Measurements from ENCODE around the gene HIP1R.

Gene HIP1R

GRCh38 chr12:122858171-122858570, 22.9 kb downstream of the HIP1R start:
- H4K8ac ChIP-seq (ENCODE audit: low read length): peak overlapping the region; percentile 12
- no peak for DNase-seq
- no peak overlapping the region for H2AK5ac ChIP-seq (ENCODE audit: low read length, severe bottlenecking)
- H2BK12ac ChIP-seq (ENCODE audit: low read length in 2 of 2): peak overlapping the region in 1 of 2 experiments; percentile 23
- no peaks in the 10 kb centered on the region for H3K9me3 ChIP-seq (ENCODE audit: control insufficient read depth, low read length)
- peak overlapping the region in 1 of 2 experiments; percentile 35 for H3K4ac ChIP-seq (ENCODE audit: low read depth in 1 of 2, low read length in 2 of 2)
- H2BK5ac ChIP-seq (ENCODE audit: low read depth, low read length, poor library complexity, severe bottlenecking): no peak overlapping the region
- H3K79me1 ChIP-seq (replicated peaks; ENCODE audit: low read length, poor library complexity, severe bottlenecking): peaks cover 18% of the 10 kb centered on the region
- no peak overlapping the region for H2BK120ac ChIP-seq (ENCODE audit: low read depth, low read length)
- peak overlapping the region; percentile 71 for H4K91ac ChIP-seq (ENCODE audit: low read length)
- 89% methylated on average over 13 of the region's 14 CpGs for WGBS
- peak overlapping the region in 1 of 2 experiments; percentile 6 for H3K14ac ChIP-seq (ENCODE audit: low read length in 2 of 2)
- H2AFZ ChIP-seq (ENCODE audit: low read depth, low read length): no peak overlapping the region
- peaks cover 29% of the 10 kb centered on the region for H3K4me1 ChIP-seq (ENCODE audit: control insufficient read depth, insufficient read depth, low read depth, low read length)
- H2BK15ac ChIP-seq (ENCODE audit: low read depth, poor library complexity, severe bottlenecking): no peak overlapping the region
- no peak overlapping the region for H3K4me2 ChIP-seq (ENCODE audit: low read length, poor library complexity, severe bottlenecking)
- H3K4me3 ChIP-seq (ENCODE audit: insufficient read depth in 1 of 2, low read depth in 1 of 2, low read length in 2 of 2): no peak overlapping the region
- peaks cover 7 to 85% of the 10 kb centered on the region in 2 experiments for H3K36me3 ChIP-seq (ENCODE audit: control insufficient read depth in 1 of 2, insufficient read depth in 2 of 2, low read depth in 1 of 2, low read length in 2 of 2)
- peak overlapping the region in 1 of 2 experiments; percentile 54 for H3K18ac ChIP-seq (ENCODE audit: low read depth in 1 of 2, low read length in 2 of 2)
- no peak overlapping the region for H3K27ac ChIP-seq (ENCODE audit: low read length, poor library complexity, severe bottlenecking)
- H3K9ac ChIP-seq (ENCODE audit: low read length): no peak overlapping the region
- no peaks in the 10 kb centered on the region for H3K27me3 ChIP-seq (ENCODE audit: control insufficient read depth in 1 of 2, insufficient read depth in 1 of 2, low read length in 2 of 2)
- H3K23ac ChIP-seq (ENCODE audit: low read length in 2 of 2): peak overlapping the region in 1 of 2 experiments; percentile 65

- H2BK12ac ChIP-seq (ENCODE audit: low read length in 2 of 2): peak overlapping the region in 1 of 2 experiments; percentile 25
- peaks cover 30% of the 10 kb centered on the region for H3K4me1 ChIP-seq (ENCODE audit: control insufficient read depth, insufficient read depth, low read depth, low read length)
- no peaks in the 10 kb centered on the region for H3K27me3 ChIP-seq (ENCODE audit: control insufficient read depth in 1 of 2, insufficient read depth in 1 of 2, low read length in 2 of 2)
- H3K18ac ChIP-seq (ENCODE audit: low read depth in 1 of 2, low read length in 2 of 2): no peak overlapping the region
- H2BK15ac ChIP-seq (ENCODE audit: low read depth, poor library complexity, severe bottlenecking): no peak overlapping the region
- no peak overlapping the region for H2AK5ac ChIP-seq (ENCODE audit: low read length, severe bottlenecking)
- peaks cover 7 to 86% of the 10 kb centered on the region in 2 experiments for H3K36me3 ChIP-seq (ENCODE audit: control insufficient read depth in 1 of 2, insufficient read depth in 2 of 2, low read depth in 1 of 2, low read length in 2 of 2)
- H3K27ac ChIP-seq (ENCODE audit: low read length, poor library complexity, severe bottlenecking): no peak overlapping the region
- H3K4ac ChIP-seq (ENCODE audit: low read depth in 1 of 2, low read length in 2 of 2): no peak overlapping the region
- H3K4me2 ChIP-seq (ENCODE audit: low read length, poor library complexity, severe bottlenecking): no peak overlapping the region
- H3K9me3 ChIP-seq (ENCODE audit: control insufficient read depth, low read length): no peaks in the 10 kb centered on the region
- no peak overlapping the region for H2BK5ac ChIP-seq (ENCODE audit: low read depth, low read length, poor library complexity, severe bottlenecking)
- peaks cover 19% of the 10 kb centered on the region for H3K79me1 ChIP-seq (replicated peaks; ENCODE audit: low read length, poor library complexity, severe bottlenecking)
- no peak for DNase-seq
- H3K14ac ChIP-seq (ENCODE audit: low read length in 2 of 2): peak overlapping the region in 1 of 2 experiments; percentile 16
- 95% methylated on average over 21 of the region's 22 CpGs for WGBS
- H4K8ac ChIP-seq (ENCODE audit: low read length): no peak overlapping the region
- no peak overlapping the region for H2BK120ac ChIP-seq (ENCODE audit: low read depth, low read length)
- H2AFZ ChIP-seq (ENCODE audit: low read depth, low read length): no peak overlapping the region
- no peak overlapping the region for H3K4me3 ChIP-seq (ENCODE audit: insufficient read depth in 1 of 2, low read depth in 1 of 2, low read length in 2 of 2)
- no peak overlapping the region for H3K9ac ChIP-seq (ENCODE audit: low read length)
- no peak overlapping the region for H4K91ac ChIP-seq (ENCODE audit: low read length)
- peak overlapping the region in 1 of 2 experiments; percentile 26 for H3K23ac ChIP-seq (ENCODE audit: low read length in 2 of 2)
Observed at GRCh38 chr12:122858591-122859302, 23.5 kb downstream of the HIP1R start.

GRCh38 chr12:122859303-122860039, 24.2 kb downstream of the HIP1R start:
- peak overlapping the region; percentile 16 for H4K91ac ChIP-seq (ENCODE audit: low read length)
- DNase-seq: no peak
- no peak overlapping the region for H2AFZ ChIP-seq (ENCODE audit: low read depth, low read length)
- H3K4me3 ChIP-seq (ENCODE audit: insufficient read depth in 1 of 2, low read depth in 1 of 2, low read length in 2 of 2): no peak overlapping the region
- H2BK15ac ChIP-seq (ENCODE audit: low read depth, poor library complexity, severe bottlenecking): no peak overlapping the region
- H3K79me1 ChIP-seq (replicated peaks; ENCODE audit: low read length, poor library complexity, severe bottlenecking): peaks cover 19% of the 10 kb centered on the region
- peak overlapping the region in 1 of 2 experiments; percentile 16 for H3K14ac ChIP-seq (ENCODE audit: low read length in 2 of 2)
- H3K18ac ChIP-seq (ENCODE audit: low read depth in 1 of 2, low read length in 2 of 2): no peak overlapping the region
- peak overlapping the region in 1 of 2 experiments; percentile 25 for H2BK12ac ChIP-seq (ENCODE audit: low read length in 2 of 2)
- H3K4me2 ChIP-seq (ENCODE audit: low read length, poor library complexity, severe bottlenecking): no peak overlapping the region
- H2BK120ac ChIP-seq (ENCODE audit: low read depth, low read length): no peak overlapping the region
- no peak overlapping the region for H3K23ac ChIP-seq (ENCODE audit: low read length in 2 of 2)
- peaks cover 11 to 84% of the 10 kb centered on the region in 2 experiments for H3K36me3 ChIP-seq (ENCODE audit: control insufficient read depth in 1 of 2, insufficient read depth in 2 of 2, low read depth in 1 of 2, low read length in 2 of 2)
- H3K27me3 ChIP-seq (ENCODE audit: control insufficient read depth in 1 of 2, insufficient read depth in 1 of 2, low read length in 2 of 2): no peaks in the 10 kb centered on the region
- H2BK5ac ChIP-seq (ENCODE audit: low read depth, low read length, poor library complexity, severe bottlenecking): no peak overlapping the region
- peaks cover 29% of the 10 kb centered on the region for H3K4me1 ChIP-seq (ENCODE audit: control insufficient read depth, insufficient read depth, low read depth, low read length)
- no peak overlapping the region for H3K9ac ChIP-seq (ENCODE audit: low read length)
- H3K27ac ChIP-seq (ENCODE audit: low read length, poor library complexity, severe bottlenecking): no peak overlapping the region
- H3K9me3 ChIP-seq (ENCODE audit: control insufficient read depth, low read length): no peaks in the 10 kb centered on the region
- 94% methylated on average over 24 of the region's 26 CpGs for WGBS
- H4K8ac ChIP-seq (ENCODE audit: low read length): no peak overlapping the region
- H3K4ac ChIP-seq (ENCODE audit: low read depth in 1 of 2, low read length in 2 of 2): no peak overlapping the region
- H2AK5ac ChIP-seq (ENCODE audit: low read length, severe bottlenecking): peak overlapping the region; percentile 46
